PC-3 (cell line): ENCODE measurements around the gene HIVEP3.

Source experiments
- EZH2 ChIP-seq: fragments of 300-600 bp; sonication (generic); IDR thresholded peaks from one replicate; pipeline ENCODE4 v1.6.1; 2017; ENCODE audit warnings: antibody characterized with exemption, mild to moderate bottlenecking, low read length; ENCODE audit not compliant: unreplicated experiment
- EZH2phosphoT487 ChIP-seq: fragments of 300-600 bp; sonication (generic); IDR thresholded peaks from 2 replicates; pipeline ENCODE4 v1.6.1; 2018; ENCODE audit warnings: mild to moderate bottlenecking, antibody characterized with exemption, low read length, borderline replicate concordance
- TF ChIP-seq, protein P1 (sequence below): fragments of 300-600 bp; sonication (generic); conservative IDR thresholded peaks from 2 replicates; pipeline ENCODE4 v1.5.1; 2017; ENCODE audit warnings: antibody characterized with exemption, low read depth, mild to moderate bottlenecking, low read length

DNA sequence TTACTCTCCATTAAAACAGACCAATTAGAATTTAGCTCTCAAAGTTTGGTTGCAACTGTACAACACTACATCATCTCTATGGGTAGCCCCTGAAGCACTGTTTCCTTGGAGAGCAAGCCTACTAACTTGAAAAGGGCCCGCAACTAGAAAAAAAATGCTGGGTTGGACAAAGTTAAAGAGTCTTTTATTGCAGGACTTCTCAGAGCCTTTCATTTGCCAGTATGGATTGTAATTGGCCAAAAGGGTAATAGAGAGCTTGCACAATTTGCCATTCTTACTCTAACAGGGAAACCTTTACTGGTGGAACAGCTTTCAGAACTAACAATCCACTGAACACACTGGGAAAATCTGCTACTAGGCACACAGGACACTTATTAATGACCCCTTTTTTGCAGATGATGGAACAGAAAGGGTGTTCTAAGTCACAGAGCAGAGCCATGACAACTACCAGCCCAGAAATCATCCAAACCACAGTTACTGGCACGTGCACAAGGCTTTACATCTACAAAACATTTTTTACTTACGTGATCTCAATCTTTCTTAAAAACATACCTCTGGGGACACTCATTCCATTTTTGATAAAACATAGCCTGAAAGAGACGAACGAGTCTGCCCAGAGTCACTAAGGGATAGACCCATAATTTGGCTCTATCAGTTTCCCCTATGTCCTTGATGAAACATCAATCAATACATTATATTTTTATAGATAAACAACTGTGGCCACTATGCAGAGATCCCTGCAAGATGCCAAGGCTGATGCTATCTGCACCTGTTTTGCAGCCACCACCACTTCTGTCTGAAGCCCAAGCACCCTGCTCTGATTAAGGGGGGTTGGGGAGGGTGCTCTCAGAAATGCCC is 257.9 kb downstream of the HIVEP3 start:
- TF ChIP-seq, protein P1, sequence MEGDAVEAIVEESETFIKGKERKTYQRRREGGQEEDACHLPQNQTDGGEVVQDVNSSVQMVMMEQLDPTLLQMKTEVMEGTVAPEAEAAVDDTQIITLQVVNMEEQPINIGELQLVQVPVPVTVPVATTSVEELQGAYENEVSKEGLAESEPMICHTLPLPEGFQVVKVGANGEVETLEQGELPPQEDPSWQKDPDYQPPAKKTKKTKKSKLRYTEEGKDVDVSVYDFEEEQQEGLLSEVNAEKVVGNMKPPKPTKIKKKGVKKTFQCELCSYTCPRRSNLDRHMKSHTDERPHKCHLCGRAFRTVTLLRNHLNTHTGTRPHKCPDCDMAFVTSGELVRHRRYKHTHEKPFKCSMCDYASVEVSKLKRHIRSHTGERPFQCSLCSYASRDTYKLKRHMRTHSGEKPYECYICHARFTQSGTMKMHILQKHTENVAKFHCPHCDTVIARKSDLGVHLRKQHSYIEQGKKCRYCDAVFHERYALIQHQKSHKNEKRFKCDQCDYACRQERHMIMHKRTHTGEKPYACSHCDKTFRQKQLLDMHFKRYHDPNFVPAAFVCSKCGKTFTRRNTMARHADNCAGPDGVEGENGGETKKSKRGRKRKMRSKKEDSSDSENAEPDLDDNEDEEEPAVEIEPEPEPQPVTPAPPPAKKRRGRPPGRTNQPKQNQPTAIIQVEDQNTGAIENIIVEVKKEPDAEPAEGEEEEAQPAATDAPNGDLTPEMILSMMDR = no peak
- TF ChIP-seq EZH2phosphoT487 (no peak), EZH2 (no peak)
